Stimulated activated CD4-positive, alpha-beta T cell treated with anti-CD3 and anti-CD28 coated beads, Interleukin-4, amount 100 ng/mL, for 4 hours (primary cell): ENCODE results near the gene MIER2.

Source experiments
- DNase-seq, 2 experiments: peaks; one replicate each; pipeline ENCODE4 v3.0.0-alpha.2; 2020

MIER2 gene

DNA sequence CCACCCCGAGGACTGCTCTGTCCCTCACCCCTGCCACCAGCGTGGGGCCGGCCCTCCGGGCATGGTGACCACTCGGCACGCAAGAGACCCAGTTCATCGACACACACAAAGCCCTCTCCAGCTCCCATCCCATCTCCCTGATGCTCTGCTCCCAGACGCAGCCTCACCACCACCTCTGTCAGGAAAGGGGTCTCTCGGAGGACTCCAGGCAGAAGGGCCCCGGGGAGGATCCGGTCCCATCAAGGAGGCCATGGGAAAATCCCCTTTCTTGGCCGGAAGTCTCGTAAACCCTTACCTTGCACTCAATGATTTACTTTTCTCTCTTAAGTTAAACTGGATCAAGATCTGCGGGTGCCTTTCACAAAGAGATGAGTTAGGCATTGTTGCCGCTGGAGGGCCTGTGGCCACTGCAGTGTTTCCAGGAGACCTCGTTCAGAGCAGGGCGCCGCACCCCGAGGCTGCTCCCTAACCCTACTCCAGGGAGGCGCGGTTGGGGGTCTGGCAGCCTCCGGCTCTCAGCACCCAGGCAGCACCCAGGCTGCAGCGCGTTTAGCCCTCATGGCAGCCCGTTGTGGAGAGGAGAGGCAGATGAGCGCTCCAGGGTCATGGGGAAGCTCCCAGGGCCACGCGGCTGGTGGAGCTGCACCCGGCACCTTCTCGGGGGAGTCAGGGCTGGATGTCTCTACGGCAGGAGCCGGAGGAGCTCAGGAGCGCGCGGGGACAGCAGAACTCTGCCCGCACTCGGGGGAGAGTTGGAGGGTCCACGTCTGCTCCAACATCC, 33.4 kb upstream of the MIER2 start:
- no peak for DNase-seq

DNA sequence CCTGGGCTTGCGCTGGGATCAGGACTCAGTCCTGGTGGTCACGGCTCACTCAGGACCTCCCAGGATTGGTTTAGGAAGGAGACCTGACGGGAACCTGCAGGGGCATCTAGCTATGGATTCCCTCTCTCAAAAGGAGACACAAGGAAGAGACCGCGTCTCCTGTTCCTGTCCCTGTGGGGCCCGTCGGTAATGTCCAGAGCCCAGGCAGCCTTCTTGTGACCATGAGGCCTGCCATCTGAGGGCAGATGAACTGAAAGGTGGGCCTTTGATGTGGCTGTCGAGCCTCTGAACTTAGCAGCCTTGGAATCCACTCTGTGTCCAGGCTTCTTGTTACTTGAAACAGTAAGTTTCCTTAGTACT, 31.5 kb upstream of the MIER2 start:
- DNase-seq = no peak

DNA sequence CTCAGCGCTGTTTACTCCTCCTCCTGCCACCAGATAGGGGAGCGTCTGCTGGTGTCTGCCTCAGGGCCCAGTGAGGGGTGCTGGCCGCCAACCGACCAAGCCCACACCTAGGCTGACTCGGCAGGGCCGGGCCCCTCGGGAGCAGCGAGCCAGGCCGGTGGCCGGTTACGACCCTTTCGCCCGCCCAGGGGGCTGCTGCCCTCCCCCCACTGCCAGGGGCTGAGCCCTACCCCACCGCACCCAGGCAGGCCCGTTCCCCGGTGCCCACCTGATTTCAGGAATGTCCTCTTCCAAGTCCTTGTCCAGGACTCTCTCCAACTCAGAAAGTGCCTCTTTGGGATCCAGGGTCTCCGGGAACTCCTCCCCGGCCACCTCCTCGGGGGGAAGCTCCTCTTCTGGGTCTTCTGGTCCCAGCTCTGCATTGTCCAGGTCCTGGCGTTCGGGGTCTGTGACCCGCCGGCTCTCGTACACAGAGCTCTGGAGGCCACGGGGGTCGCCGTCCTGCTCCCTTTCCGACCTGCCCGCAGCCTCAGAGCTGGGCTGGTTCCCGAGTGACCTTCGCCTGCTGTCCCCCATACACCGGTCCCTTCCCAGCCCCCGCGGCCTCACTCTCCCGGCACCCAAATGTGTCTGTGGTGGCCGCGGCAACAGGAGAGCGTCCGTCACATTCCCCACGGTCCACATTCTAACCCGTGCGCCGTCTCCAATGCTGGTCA, 31.0 kb upstream of the MIER2 start:
- DNase-seq = no peak

DNA sequence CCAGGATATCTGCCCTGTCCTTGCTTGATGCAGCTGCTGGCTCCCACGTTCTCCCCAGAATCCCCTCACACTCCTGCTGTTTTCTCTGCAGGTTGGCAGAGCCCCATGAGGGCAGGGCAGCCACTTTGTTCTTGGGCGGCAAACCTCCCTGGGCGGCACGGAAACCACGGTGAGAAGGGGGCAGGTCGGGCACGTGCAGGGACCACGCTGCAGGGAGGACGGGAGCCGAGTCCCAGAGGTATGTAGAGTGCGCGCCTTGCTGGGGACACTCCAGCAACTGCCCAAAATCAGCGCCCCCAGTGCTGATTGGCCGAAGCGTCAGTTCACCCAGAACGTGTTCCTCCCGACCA, 30.3 kb upstream of the MIER2 start:
- DNase-seq = no peak

DNA sequence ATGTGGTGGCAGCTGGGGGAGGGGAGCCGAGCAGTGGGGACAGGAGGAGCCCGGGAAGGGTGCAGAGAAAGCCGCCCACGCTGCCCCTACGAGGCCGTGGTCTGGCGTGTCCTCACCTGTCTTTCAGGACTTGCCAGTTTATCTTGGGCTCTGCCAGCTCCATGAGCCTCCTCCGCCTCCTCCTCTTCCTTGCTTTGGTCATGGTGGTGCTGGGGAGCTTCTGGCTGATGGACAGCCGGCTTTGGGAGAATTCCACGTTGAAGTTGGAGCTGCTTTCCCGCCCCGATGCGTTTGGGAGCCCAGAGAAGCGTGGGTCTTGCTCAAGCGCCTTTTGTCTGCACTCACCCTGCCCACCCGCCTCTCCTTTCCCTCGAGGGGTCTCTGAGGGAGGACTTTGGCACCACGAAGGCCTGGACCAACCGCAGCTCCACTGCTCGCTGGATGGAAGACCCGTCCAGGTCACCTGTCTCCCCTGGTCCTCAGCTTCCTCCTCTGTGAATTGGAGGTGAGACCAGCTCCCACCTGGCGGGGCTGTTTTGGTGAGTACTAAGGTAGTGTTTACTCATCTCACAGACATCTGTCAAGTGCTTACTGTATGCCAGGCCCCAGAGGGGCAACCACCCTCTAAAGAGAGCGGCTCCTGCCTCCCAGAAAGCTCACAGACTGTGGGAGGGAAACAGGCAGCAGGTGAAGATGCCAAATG, 29.7 kb upstream of the MIER2 start:
- DNase-seq = no peak

DNA sequence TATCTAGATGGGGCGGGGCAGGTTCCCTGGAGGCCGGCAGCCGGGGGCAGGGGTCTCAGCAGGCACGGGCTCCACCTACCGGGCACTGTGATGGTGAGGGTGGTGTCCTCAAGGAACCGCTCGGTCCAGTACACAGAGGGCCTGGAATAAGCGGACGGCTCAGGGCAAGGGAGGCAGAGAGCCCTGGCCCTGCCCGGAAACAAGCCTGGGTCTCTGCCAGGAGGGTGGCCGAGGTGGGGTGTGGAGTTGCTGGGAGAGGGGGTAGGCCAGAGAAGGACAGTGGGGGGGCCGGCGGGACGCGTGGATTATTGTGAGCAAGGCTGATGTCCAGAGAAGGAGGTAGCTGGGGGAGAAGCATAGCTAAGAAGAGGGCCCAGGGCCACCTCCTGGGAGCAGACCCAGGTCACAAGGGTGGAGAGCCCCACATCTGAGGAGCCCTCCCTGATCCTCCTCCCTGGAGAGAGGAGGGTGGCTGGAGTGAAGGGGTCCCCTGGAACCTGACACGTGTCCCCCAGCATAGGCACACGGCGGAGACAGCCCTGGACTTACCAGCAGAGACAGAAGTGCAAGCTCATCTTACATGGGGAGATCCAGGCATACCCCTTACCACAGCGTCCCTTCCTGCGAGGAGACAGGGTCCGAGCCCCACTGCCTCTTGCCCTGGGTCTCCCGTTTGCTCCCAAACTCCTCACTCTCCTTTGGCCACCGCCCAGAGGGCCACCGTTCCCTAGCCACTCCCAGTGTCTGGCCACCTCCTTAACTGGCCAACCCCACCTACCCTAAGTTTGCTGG, 29.0 kb upstream of the MIER2 start:
- DNase-seq = no peak

DNA sequence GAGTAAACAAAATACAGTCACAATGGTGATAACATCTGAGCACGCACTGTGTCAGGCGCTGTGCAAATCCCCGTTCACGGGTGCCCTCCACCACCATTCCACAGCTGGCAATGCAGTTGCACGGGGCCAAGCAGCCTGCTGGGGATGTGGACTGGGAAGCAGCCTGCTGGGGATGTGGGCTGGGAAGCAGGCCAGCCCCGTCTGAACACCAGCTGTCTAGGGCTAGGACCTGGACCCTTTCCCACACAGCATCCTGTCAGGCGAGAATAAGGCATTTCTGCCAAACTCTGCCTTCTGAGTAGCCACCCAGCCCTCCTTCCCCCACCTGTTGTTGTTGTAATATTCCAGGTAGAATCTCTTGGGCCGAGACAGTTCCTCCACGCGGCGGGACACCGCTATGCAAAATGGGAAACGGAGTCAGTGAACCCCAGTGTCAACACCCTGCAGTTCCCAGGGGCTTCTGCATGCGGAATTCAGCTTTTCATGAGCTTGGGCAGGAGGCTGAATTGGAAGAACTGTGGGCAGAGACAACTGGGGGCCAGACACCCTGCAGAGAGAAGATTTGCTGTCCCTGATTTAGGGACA, 27.8 kb upstream of the MIER2 start:
- no peak for DNase-seq

DNA sequence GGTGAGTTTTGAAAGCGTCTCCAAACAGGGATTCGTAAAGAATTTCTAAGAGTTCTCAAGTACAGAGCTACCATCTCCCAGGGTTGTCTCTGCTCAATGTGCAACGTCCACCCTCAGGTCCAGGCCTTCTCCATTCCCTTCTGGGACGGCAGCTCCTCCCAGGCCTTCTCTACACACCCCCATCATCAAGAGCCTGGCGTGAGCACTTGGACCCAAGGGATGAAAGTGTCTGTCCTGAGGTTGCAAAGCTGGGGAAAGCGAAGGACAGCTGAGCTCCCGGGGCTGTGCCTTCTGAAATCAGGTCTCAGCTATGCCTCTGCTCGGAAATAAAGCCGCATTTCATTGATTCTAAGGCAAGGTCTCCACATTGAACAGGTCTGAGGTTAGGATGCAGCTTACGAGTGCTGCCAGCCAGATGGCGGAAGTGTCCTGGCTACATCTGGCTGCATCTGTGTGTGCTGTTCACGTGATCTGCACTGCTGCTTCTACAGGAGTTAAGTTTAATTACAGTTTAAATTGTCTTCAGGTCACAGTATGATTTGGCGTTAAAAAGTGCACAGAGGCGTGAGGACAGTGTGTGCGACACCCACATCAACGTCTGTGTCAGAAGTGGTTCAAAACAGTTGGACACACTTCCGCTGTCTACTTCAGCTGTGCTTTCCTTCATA, 27.0 kb upstream of the MIER2 start:
- no peak for DNase-seq

DNA sequence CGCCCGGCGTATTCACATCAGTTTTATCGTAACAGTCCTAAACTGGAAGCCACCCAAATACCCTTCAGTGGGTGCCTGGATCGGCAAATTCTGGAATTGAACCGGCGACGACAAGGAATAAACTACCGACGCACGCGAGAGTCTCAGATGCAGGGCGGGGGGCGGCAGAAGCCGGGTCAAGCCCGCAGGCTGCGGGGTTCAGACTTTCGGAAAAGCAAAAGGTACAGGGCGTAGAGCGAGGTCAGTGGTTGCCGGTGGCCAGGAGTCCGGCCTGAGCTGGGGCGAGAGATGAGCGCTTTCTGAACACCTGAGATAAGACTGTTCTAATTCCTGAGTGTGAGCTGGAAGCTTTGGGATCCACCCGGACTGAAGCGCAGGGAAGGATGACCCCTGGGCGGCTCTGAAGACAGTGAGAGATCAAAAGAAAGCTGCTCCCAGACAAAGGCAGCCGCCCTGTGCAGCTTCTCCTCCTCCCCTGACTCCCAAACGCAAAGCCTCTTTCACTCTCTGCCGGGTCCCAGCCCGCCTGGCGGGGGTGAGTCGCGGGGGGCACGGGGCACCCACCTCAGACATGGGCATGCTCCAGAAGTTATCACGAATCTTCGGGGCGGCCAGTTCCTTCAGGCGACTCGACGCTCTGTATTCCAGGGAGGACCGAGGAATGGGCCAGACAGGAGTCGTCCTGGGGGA, 26.2 kb upstream of the MIER2 start:
- no peak for DNase-seq

DNA sequence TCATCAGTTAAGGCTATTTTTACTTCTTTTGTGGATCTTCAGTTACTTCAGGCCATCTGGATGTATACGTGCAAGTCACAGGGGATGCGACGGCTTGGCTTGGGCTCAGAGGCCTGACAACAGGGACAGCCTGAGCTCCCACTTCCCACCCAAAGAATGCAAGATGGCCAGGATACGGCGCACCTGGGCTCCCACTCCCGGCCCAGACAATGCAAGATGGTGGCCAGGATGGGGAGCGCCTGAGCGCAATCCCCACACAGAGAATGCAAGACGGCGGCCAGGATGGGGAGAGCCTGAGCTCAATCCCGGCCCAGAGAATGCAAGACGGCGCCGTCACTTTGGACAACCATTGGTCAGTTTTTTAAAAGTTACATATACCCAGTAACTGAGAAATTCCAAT, 25.3 kb upstream of the MIER2 start:
- no peak for DNase-seq

DNA sequence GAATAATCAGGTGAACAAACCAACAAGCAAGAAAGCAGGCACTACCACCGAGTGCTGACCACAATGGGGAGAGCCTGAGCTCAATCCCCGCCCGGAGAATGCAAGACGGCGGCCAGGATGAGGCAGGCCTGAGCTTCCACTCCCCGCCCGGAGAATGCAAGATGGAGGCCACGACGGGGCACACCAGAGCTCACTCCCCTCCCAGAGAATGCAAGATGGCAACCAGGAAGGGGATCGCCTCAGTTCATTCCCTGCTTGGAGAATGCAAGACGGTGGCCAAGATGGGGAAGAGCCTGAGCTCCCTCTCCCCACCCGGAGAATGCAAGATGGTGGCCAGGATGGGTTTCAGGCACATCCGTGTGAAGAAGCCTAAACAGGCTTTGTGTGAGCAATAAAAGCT, 24.7 kb upstream of the MIER2 start:
- DNase-seq = no peak

DNA sequence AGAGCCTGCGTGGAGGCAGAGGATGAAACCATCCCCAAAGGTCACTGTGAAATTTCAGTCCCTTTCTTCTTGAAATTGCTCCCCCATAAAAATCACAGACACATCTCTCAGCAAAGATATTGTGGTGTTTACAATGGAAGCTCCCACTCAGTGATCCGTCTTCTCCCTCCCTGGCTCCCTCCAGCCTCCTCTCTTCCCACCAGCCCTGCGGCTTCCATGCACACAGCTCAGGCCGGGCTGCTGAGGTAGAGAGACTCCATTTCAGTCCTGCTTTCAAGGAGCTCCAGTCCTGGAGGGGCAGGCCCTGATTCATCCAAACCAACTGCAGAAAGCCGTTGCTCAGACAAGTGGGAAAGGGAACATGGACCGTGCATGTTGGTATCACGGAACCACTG, 24.0 kb upstream of the MIER2 start:
- DNase-seq = no peak

DNA sequence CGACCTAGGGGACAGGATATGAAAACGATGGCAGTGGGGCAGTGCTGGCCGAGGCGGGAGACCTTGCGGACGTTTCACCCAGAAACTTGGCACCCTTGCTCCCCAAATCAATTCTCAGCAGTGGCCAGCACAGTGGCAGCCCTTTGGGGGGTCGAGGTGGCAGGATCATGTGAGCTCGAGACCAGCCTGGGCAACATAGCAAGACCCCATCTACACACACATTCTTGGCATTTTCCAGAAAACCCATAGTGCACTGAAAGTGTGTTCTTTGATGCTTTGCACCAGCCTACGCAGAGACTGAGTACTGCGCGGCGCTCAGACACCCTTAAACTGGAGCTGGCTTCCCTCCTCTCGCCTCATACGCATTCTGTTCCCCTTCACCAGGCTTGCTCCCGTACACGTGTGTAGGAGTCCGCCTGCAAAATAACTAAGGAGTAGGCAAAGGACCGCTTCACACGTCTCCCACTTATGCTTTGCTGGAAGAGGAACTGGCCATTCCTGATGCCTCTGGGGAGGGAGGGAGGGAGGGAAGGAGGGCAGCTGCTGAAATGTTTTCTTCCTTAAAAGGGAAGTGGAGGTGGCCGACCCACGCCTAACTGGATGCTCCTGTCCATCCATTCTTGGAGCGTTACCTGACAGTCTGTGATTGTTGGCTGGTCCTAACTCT, 23.5 kb upstream of the MIER2 start:
- DNase-seq = no peak

DNA sequence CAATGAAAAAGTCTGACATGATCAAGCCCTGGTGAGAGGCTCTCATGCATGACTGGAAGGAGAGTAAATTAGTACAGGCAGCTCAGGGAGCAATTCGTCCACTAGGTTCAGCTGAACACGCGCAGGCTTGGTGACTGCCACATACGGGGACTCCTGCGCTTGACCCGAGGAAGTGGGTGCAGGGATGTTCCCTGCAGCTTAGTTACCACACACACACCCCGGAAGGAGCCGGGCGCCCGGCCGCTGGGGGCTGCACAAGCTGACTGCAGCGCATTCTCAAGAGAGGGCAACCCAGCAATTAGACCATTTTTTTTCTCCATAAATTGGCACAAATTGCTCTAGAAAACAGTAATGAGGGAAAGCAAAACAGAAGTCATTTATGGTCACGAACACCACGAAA, 23.0 kb upstream of the MIER2 start:
- DNase-seq = no peak

DNA sequence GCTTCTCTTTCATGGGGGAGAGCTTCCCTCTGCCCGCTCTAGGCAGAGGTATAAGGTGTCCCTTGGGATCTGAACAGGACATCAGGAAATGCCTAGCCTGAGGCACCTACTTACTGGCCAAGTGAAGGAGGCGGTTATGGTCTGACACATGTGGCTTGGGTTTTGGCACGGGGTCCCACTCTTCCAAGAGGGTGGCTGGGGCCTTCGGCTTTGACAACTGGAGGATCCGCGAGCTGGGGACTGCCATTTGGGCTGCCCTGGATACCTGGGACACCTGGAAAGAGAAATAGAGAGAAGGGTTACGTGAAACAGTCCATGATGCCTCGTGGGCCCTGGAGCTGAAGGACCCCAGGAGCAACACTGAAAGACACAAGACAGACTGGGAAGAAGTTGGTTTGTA, 22.4 kb upstream of the MIER2 start:
- DNase-seq = no peak

DNA sequence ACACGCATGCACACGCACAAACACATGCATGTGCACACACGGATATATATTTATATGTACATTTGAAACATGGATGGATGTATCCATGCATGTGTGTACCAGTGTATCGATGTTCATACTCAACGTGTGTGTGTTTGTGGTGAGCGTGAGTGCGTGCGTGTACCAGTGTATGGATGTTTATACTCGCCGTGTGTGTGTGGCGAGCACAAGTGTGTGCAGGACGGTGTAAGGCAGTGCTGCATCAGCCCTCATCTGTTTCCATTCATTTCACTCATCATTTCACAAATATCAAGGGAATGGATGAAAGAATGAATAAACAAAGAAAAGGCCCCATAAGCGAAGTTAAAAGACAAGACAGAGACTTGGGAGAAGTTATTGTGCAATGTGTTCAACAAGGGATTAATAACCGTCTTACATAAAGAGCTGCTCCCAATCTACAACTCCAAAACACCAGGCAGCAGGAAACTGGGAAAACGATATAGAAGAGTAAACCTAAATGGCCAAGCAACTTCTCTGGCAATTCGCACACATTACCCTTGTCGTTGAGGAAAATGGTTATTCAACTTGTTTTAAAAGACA, 21.7 kb upstream of the MIER2 start:
- no peak for DNase-seq

DNA sequence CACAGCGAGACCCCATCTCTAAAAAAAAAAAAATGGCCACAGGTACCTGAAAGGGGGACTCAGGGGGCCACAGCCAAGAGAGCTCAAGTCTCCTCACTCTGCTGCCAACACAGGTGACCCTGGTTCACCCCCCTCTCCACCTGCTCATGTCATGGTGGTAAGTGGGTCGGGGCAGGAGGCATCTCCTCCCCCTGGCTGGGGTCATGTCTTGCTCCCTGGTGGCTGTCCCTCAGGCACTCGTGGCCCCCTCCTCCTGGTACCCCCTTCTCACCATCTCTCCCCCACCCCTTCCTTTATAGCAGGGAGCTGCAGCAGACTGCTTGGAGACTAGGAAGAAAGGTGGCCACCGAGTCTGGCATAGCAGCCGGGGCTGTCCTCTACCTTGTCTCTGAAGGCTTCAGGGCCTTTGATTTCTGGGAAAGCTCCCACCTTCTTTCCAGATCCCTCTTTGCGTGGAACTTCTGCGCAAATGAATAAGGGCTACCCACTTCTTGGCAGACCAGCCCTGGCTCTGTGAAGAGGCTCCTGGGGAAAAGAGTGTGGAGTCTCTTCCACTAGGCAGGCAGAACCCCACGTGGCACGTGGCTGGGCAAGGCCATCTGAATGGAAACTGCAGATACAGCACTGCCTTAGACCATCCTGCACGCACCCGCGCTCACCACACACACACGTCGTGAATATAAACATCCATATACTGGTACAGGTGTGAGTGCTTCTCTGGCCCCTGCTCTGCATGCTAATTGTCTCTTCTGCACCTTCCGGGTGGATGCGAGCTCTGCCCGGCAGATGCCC, 20.1 kb upstream of the MIER2 start:
- no peak for DNase-seq

DNA sequence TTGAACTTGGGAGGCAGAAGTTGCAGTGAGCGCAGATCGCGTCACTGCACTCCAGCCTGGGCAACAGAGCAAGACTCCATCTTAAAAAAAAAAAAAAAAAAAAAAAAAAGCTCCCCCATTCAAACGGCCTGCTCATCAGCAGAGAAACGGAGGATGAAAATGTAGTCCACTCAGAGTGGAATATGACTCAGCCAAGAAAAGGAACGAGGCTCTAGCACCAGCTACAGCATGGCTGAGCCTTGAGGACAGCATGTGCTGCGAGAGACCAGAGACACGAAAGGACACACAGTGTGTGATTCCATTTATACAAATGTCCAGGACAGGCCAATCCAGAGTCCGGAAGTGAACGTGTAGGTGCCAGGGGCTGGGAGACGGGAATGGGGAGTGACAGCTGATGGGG, 18.1 kb upstream of the MIER2 start:
- no peak for DNase-seq

DNA sequence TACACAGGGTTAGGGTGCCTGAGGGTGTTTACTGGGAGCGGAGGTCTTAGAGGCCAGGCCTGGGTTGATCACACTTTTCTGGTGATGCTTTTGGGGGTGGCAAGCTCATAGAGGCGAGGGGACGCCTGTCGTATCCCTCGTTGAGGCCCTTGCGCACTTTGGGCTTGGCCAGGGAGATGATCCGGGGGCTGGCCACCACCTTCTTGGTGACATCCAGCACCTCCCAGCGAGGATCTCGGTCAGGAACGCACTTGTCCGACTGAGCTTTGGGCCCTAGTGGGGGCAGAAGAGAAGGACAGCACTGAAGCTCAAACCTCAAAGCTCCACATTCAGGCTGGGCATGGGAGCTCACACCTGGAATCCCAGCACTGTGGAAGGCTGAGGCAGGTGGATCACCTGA, 17.6 kb upstream of the MIER2 start:
- DNase-seq = no peak

DNA sequence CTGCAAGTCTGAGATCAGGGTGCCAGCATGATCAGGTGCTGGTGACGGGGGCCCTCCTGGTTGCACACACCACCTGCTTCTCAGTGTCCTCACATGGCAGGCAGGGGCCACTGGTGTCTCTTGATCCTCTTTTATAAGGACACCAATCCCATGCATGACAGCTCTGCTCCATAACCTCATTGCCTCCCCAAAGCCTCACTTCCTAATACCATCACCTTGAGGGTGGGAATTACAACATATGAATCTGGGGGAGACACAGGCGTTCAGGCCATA, 15.0 kb upstream of the MIER2 start:
- no peak for DNase-seq
